HepG2 (cell line): ENCODE data around the gene LEAP2. TPM values are rescaled to one million over a fixed set of nuclear protein-coding genes. Genes with fewer than 3 reads are reported as not detected.

ENCODE experiments used
- ATAC-seq: fragments of 200-7000 bp; cut with Tn5 transposase; 3 replicates; pipeline ENCODE4 v1.9.1; 2020; ENCODE audit warnings: mild to moderate bottlenecking, moderate library complexity
- BruUV-seq: library from RNA; stranded (reverse); fragments of 400-500 nt; replicated peaks from 2 replicates; lab custom pipeline; 2021; lab: Mats Ljungman, UMichigan
- CTCF ChIA-PET: fragments of 300-600 bp; formaldehyde crosslinking; extraction: SDS; loops from one replicate; lab custom pipeline; 2021; ENCODE audit warnings: low total read pairs, inconsistent platforms, low intra/inter-chr PET ratio; lab: Yijun Ruan, JAX
- POLR2A ChIA-PET: fragments of 350-600 bp; sonication (Branson Sonifier 250); formaldehyde crosslinking; loops from one replicate; lab custom pipeline; 2020; ENCODE audit warnings: antibody characterized with exemption, inconsistent platforms; lab: Yijun Ruan, JAX
- DNase-seq: peaks from one replicate; pipeline ENCODE4 v3.0.0-alpha.2; 2015; ENCODE audit warnings: low spot score
- FAIRE-seq: peaks from 3 replicates; lab custom pipeline; 2011; peaks lifted over from hg19 to GRCh38; lab: Jason Lieb, UNC
- H2AFZ ChIP-seq: one replicate; pipeline ENCODE4 v1.6.1; 2011; ENCODE audit warnings: low read length, inconsistent platforms
- H3K27ac ChIP-seq: fragments of 300-600 bp; 3 replicates; pipeline ENCODE4 v1.8.0; 2011; ENCODE audit warnings: mixed run types, mild to moderate bottlenecking, mixed read lengths, low read length, inconsistent platforms; ENCODE audit not compliant: insufficient read depth; ENCODE audit errors: extremely low read length
- H3K27me3 ChIP-seq, 2 experiments: fragments of 200-600 bp in 1 of 2; 2 replicates in 1 of 2; 3 replicates in 1 of 2; pipeline versions ENCODE4 v1.6.0 to v1.8.0; 2011; ENCODE audit warnings: low read length in 2 of 2, mild to moderate bottlenecking in 2 of 2, moderate library complexity in 2 of 2, inconsistent platforms in 1 of 2; ENCODE audit not compliant: insufficient read depth in 2 of 2, control insufficient read depth in 1 of 2
- H3K36me3 ChIP-seq, 2 experiments: fragments of 200-600 bp in 1 of 2; replicated peaks in 1 of 2; 2 replicates in 1 of 2; 3 replicates in 1 of 2; pipeline versions ENCODE4 v1.5.1 to v1.8.0; 2011; ENCODE audit warnings: low read length in 2 of 2, inconsistent platforms in 1 of 2; ENCODE audit not compliant: insufficient read depth in 2 of 2, control insufficient read depth in 1 of 2
- H3K4me1 ChIP-seq: 2 replicates; pipeline ENCODE4 v1.5.1; 2012; ENCODE audit warnings: low read length, inconsistent platforms; ENCODE audit not compliant: insufficient read depth
- H3K4me2 ChIP-seq: 2 replicates; pipeline ENCODE4 v1.6.0; 2011; ENCODE audit warnings: low read depth, low read length, inconsistent platforms
- H3K4me3 ChIP-seq, 3 experiments: fragments of 200-600 bp in 1 of 3; sonication (generic), shearing (Covaris generic) in 1 of 3; replicated peaks in 1 of 3; 2 replicates each; pipeline ENCODE4 v1.5.1; 2011 to 2016; ENCODE audit warnings: low read length in 3 of 3, inconsistent platforms in 2 of 3, low read depth in 2 of 3, mild to moderate bottlenecking in 2 of 3, control low read depth in 1 of 3, mixed read lengths in 1 of 3; ENCODE audit not compliant: insufficient read depth in 1 of 3
- H3K79me2 ChIP-seq: one replicate; pipeline ENCODE4 v1.6.1; 2011; ENCODE audit warnings: low read length, inconsistent platforms; ENCODE audit not compliant: insufficient read depth
- H3K9ac ChIP-seq: 2 replicates; pipeline ENCODE4 v1.6.0; 2011; ENCODE audit warnings: mild to moderate bottlenecking, low read depth, low read length, inconsistent platforms; ENCODE audit not compliant: insufficient read depth
- H3K9me3 ChIP-seq: 2 replicates; pipeline ENCODE4 v1.5.1; 2012; ENCODE audit warnings: mild to moderate bottlenecking, low read length
- H4K20me1 ChIP-seq: 2 replicates; pipeline ENCODE4 v1.6.0; 2011; ENCODE audit warnings: inconsistent platforms, mild to moderate bottlenecking, low read length, moderate library complexity; ENCODE audit not compliant: insufficient read depth
- BHLHE40 ChIP-seq: IDR thresholded peaks from 2 replicates; pipeline ENCODE4 v1.6.1; 2011; ENCODE audit warnings: low read length, improper control_type of control experiment
- SATB2 ChIP-seq: sonication (generic); formaldehyde crosslinking; IDR thresholded peaks from 2 replicates; pipeline ENCODE4 v1.5.0; 2020; ENCODE audit warnings: missing genetic modification reagents
- SIX1 ChIP-seq: sonication (generic); formaldehyde crosslinking; IDR thresholded peaks from 2 replicates; pipeline ENCODE4 v1.4.0; 2020; ENCODE audit warnings: missing genetic modification reagents, borderline replicate concordance
- TARDBP ChIP-seq: sonication (generic); formaldehyde crosslinking; IDR thresholded peaks from 2 replicates; pipeline ENCODE4 v1.8.0; 2022; ENCODE audit warnings: mild to moderate bottlenecking, missing genetic modification reagents
- ZFP36L2 ChIP-seq: sonication (generic); formaldehyde crosslinking; IDR thresholded peaks from 2 replicates; pipeline ENCODE4 v1.4.0; 2020; ENCODE audit warnings: missing genetic modification reagents
- ZFYVE20 ChIP-seq: sonication (generic); formaldehyde crosslinking; IDR thresholded peaks from 2 replicates; pipeline ENCODE4 v1.8.0; 2023; ENCODE audit warnings: low read depth, mild to moderate bottlenecking, moderate library complexity, missing genetic modification reagents, borderline replicate concordance
- ZNF562 ChIP-seq: sonication (generic); formaldehyde crosslinking; IDR thresholded peaks from 2 replicates; pipeline ENCODE4 v1.8.0; 2022; ENCODE audit warnings: missing genetic modification reagents, borderline replicate concordance
- ZSCAN12 ChIP-seq: sonication (generic); formaldehyde crosslinking; IDR thresholded peaks from 2 replicates; pipeline ENCODE4 v1.9.0; 2021; ENCODE audit warnings: mild to moderate bottlenecking, missing genetic modification reagents
- WGBS: methylation state at CpG from one replicate; pipeline ENCODE4 v1.1.6; 2017; ENCODE audit warnings: low lambda C conversion rate; 5-methylcytosine and 5-hydroxymethylcytosine counted together
- in situ Hi-C: cut with HindIII; loops from 2 replicates; pipeline ENCODE4 v1.10.0; 2017; ENCODE audit warnings: low pct_unique_long_range_greater_than_20kb; ENCODE audit not compliant: extremely low pct_ligation_motif_present
- intact Hi-C: fragments of 100-400 bp; cut with micrococcal nuclease; formaldehyde crosslinking; loops from one replicate; pipeline ENCODE4 v1.10.0; 2022; ENCODE audit not compliant: unreplicated experiment
- polyA plus RNA-seq, 8 experiments: library from polyadenylated mRNA; depleted of rRNA in 3 of 8; stranded (reverse) in 7 of 8; unstranded in 1 of 8; fragments of >200 nt; fragmentation: Illumina TruSeq in 4 of 8; extraction: Trizol in 4 of 8; gene quantifications; 2 replicates each; pipeline versions ENCODE4 v1.2.1 to v1.2.3, GENCODE V29; 2011 to 2016; ENCODE audit warnings: low read depth in 4 of 8, missing spikeins in 1 of 8, mixed read lengths in 1 of 8; ENCODE audit not compliant: insufficient read depth in 1 of 8
- total RNA-seq, 5 experiments: library from RNA; depleted of rRNA; stranded (reverse); fragments of >200 nt; fragmentation: Illumina TruSeq; extraction: Trizol; gene quantifications; 2 replicates each; pipeline ENCODE4 v1.2.3, GENCODE V29; 2016; ENCODE audit warnings: low read depth in 1 of 5
- TF ChIP-seq, protein P1 (sequence below): sonication (generic); formaldehyde crosslinking; IDR thresholded peaks from 2 replicates; pipeline ENCODE4 v1.4.0; 2020; ENCODE audit warnings: missing genetic modification reagents
- TF ChIP-seq, protein P2 (sequence below): sonication (generic); formaldehyde crosslinking; IDR thresholded peaks from 2 replicates; pipeline ENCODE4 v1.4.0; 2020; ENCODE audit warnings: missing genetic modification reagents
- TF ChIP-seq, protein P3 (sequence below): sonication (generic); formaldehyde crosslinking; IDR thresholded peaks from 2 replicates; pipeline ENCODE4 v1.4.0; 2020; ENCODE audit warnings: missing genetic modification reagents
- TF ChIP-seq, protein P4 (sequence below): sonication (generic); formaldehyde crosslinking; IDR thresholded peaks from 2 replicates; pipeline ENCODE4 v1.5.1; 2020; ENCODE audit warnings: mild to moderate bottlenecking, missing genetic modification reagents, moderate library complexity

The LEAP2 gene
- total and polyA plus RNA-seq, 2 of the 13 experiments (the other 11 are each of a cell fraction or from before 2014, with no cell fraction given): 23.9 to 51.9 TPM

DNA sequence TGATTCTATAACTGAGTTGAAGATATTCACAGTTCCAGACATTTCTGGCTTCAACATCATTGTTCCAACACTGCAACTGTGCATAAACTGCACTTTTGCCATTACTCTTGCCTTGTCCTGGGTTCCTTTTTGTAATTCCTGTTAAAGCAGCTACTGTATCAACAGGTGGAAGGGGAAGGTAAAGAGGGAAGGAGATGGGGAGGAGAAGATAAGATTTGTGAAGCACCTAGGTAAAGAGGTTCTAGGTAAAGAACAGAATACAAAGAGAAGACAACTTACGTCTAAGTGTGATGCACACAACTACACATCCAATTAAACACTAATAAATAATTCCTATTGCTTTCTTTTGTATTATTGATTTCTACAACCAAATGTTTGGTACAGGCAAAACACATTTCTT, 36.2 kb downstream of the LEAP2 start (continued):
- no peak for TF ChIP-seq ZFYVE20 (CRISPR knock-in tag)
- TF ChIP-seq, protein P1, sequence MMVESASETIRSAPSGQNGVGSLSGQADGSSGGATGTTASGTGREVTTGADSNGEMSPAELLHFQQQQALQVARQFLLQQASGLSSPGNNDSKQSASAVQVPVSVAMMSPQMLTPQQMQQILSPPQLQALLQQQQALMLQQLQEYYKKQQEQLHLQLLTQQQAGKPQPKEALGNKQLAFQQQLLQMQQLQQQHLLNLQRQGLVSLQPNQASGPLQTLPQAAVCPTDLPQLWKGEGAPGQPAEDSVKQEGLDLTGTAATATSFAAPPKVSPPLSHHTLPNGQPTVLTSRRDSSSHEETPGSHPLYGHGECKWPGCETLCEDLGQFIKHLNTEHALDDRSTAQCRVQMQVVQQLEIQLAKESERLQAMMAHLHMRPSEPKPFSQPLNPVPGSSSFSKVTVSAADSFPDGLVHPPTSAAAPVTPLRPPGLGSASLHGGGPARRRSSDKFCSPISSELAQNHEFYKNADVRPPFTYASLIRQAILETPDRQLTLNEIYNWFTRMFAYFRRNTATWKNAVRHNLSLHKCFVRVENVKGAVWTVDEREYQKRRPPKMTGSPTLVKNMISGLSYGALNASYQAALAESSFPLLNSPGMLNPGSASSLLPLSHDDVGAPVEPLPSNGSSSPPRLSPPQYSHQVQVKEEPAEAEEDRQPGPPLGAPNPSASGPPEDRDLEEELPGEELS: no peak
- TF ChIP-seq SIX1 (CRISPR knock-in tag): no peak
- TF ChIP-seq TARDBP: no peak
- TF ChIP-seq, protein P2, sequence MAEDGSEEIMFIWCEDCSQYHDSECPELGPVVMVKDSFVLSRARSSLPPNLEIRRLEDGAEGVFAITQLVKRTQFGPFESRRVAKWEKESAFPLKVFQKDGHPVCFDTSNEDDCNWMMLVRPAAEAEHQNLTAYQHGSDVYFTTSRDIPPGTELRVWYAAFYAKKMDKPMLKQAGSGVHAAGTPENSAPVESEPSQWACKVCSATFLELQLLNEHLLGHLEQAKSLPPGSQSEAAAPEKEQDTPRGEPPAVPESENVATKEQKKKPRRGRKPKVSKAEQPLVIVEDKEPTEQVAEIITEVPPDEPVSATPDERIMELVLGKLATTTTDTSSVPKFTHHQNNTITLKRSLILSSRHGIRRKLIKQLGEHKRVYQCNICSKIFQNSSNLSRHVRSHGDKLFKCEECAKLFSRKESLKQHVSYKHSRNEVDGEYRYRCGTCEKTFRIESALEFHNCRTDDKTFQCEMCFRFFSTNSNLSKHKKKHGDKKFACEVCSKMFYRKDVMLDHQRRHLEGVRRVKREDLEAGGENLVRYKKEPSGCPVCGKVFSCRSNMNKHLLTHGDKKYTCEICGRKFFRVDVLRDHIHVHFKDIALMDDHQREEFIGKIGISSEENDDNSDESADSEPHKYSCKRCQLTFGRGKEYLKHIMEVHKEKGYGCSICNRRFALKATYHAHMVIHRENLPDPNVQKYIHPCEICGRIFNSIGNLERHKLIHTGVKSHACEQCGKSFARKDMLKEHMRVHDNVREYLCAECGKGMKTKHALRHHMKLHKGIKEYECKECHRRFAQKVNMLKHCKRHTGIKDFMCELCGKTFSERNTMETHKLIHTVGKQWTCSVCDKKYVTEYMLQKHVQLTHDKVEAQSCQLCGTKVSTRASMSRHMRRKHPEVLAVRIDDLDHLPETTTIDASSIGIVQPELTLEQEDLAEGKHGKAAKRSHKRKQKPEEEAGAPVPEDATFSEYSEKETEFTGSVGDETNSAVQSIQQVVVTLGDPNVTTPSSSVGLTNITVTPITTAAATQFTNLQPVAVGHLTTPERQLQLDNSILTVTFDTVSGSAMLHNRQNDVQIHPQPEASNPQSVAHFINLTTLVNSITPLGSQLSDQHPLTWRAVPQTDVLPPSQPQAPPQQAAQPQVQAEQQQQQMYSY (CRISPR knock-in tag): no peak
- no peak for TF ChIP-seq ZSCAN12 (CRISPR knock-in tag)
- TF ChIP-seq, all 625 proteins: peak for 0

DNA sequence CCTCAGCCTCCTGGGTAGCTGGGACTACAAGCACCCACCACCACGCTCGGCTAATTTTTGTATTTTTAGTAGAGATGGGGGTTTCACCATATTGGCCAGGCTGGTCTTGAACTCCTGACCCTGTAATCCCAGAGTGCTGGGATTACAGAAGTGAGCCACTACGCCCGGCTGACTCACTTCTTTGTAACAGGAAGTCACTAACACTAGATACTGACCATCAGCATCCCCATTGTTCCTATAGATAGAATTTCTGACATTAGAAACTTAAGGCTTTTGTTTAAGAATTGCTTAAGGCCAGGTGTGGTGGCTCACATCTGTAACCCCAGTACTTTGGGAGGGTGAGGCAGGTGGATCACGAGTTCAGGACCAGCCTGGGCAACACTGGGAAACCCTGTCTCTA, 42.2 kb downstream of the LEAP2 start:
- Histone ChIP-seq H3K36me3 (peaks cover 8 to 45% of the 10 kb centered on the region in 2 experiments), H3K9me3 (no peaks in the 10 kb centered on the region), H3K4me1 (no peaks in the 10 kb centered on the region), H2AFZ (no peak overlapping the region), H3K27ac (no peak overlapping the region), H4K20me1 (0 out of 2 replicates have a peak, but pooled peaks cover 8% of the 10 kb centered on the region), H3K27me3 (no peaks in the 10 kb centered on the region), H3K4me3 (no peak overlapping the region), H3K9ac (no peak overlapping the region), H3K79me2 (peaks cover 6% of the 10 kb centered on the region), H3K4me2 (no peak overlapping the region)
- BruUV-seq: no TSS peak
- FAIRE-seq (no peak), DNase-seq (no peak), ATAC-seq (no peak)
- CTCF ChIA-PET: no interaction called here
- POLR2A ChIA-PET: interaction anchor here (0.8 kb wide), 1 partner anchor 15 kb away, joined by 4 read pairs; no protein-coding TSS in a partner anchor
- 97% methylated on average over 5 of the region's 5 CpGs for WGBS
- intact Hi-C loops (no loop called here), in situ Hi-C loops (no loop called here)
- TF ChIP-seq SATB2 (CRISPR knock-in tag) (no peak), ZFP36L2 (CRISPR knock-in tag) (no peak), BHLHE40 (no peak), ZNF562 (CRISPR knock-in tag) (no peak)
- TF ChIP-seq, protein P3, sequence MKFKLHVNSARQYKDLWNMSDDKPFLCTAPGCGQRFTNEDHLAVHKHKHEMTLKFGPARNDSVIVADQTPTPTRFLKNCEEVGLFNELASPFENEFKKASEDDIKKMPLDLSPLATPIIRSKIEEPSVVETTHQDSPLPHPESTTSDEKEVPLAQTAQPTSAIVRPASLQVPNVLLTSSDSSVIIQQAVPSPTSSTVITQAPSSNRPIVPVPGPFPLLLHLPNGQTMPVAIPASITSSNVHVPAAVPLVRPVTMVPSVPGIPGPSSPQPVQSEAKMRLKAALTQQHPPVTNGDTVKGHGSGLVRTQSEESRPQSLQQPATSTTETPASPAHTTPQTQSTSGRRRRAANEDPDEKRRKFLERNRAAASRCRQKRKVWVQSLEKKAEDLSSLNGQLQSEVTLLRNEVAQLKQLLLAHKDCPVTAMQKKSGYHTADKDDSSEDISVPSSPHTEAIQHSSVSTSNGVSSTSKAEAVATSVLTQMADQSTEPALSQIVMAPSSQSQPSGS (CRISPR knock-in tag): no peak
- TF ChIP-seq, protein P4, sequence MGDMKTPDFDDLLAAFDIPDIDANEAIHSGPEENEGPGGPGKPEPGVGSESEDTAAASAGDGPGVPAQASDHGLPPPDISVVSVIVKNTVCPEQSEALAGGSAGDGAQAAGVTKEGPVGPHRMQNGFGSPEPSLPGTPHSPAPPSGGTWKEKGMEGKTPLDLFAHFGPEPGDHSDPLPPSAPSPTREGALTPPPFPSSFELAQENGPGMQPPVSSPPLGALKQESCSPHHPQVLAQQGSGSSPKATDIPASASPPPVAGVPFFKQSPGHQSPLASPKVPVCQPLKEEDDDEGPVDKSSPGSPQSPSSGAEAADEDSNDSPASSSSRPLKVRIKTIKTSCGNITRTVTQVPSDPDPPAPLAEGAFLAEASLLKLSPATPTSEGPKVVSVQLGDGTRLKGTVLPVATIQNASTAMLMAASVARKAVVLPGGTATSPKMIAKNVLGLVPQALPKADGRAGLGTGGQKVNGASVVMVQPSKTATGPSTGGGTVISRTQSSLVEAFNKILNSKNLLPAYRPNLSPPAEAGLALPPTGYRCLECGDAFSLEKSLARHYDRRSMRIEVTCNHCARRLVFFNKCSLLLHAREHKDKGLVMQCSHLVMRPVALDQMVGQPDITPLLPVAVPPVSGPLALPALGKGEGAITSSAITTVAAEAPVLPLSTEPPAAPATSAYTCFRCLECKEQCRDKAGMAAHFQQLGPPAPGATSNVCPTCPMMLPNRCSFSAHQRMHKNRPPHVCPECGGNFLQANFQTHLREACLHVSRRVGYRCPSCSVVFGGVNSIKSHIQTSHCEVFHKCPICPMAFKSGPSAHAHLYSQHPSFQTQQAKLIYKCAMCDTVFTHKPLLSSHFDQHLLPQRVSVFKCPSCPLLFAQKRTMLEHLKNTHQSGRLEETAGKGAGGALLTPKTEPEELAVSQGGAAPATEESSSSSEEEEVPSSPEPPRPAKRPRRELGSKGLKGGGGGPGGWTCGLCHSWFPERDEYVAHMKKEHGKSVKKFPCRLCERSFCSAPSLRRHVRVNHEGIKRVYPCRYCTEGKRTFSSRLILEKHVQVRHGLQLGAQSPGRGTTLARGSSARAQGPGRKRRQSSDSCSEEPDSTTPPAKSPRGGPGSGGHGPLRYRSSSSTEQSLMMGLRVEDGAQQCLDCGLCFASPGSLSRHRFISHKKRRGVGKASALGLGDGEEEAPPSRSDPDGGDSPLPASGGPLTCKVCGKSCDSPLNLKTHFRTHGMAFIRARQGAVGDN: no peak
